Dedifferentiated amniotic fluid mesenchymal stem cell (primary cell): ENCODE results near the gene S100A5.
"Not testable (repeated sequence)": the region's sequence is repeated elsewhere in the genome, so short reads cannot be mapped to it uniquely, and the experiment has no call there.

Experiments used
- DNase-seq: peaks from one replicate; pipeline ENCODE4 v3.0.0-alpha.2; 2016; ENCODE audit errors: extremely low spot score

Gene S100A5, protein sequence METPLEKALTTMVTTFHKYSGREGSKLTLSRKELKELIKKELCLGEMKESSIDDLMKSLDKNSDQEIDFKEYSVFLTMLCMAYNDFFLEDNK

DNA sequence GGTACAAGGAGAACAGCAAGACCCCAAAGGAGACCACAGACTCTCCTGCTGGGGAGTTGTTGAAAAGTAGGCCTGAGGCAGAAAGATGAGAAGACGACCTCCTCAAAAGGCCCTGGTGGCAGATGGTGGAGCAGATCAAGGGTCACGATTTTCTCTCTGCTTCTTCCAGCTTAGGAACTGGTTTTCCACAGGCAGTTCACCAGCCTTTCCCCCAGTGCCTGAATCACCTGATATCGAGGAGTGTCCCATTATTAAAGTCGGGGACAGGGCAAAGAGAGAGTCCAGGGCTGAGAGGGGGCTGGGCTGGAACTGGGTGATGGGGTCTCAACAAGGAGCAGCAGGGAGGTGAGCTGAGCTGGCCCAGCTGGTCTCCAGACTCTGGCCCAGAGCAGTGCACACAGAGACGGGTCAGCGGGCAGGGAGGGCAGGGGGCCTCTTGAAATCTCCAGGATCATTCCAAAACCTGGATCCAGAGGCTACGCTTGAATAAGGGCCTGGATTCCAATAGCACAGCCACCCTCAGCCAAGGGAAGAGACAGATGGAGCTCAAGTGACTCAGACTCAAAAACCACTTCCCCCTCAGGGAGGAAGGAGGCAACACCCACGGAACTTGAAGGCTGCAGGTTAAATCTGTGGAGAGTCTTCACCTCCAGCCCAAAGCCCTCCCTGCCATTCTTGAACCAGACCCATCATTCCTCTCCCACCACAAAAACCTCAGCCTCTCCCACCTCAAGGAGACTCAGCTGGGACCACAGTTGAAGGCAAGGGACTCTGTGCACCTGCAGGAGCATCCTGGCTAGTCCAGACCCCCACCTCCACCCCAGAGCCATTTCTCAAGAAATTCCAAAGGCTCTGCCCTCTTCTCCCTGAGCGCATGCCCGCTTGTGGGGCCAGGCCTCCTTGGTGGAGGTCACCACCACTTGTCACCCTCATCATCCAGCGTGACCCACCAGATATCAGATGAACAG is at the start of gene S100A5:
S100A5 (minus strand) TSS at position 541 of the 968 bp plus-strand sequence. CDS start 743 bp downstream, outside the sequence.
- peak; percentile 54 for DNase-seq

DNA sequence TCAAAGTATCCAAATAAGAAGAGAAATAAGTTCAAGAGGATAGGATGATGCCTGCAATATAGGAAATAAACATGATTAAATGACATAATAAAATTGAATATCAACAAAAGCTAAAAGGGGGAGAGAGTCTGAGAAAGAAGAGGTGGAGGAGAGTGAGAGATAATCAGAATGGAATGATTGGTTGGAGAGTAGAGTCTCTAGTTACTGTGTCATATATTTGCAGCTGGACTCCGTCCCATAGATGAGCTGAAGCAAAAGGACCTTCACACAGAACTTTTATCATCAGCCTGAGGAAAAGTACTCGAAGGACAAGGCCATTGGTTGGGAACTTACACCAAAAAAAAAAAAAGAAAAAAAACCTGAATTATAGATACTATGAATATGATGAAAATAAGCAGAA is 47.7 kb upstream of the S100A5 start:
- DNase-seq, result no peak

DNA sequence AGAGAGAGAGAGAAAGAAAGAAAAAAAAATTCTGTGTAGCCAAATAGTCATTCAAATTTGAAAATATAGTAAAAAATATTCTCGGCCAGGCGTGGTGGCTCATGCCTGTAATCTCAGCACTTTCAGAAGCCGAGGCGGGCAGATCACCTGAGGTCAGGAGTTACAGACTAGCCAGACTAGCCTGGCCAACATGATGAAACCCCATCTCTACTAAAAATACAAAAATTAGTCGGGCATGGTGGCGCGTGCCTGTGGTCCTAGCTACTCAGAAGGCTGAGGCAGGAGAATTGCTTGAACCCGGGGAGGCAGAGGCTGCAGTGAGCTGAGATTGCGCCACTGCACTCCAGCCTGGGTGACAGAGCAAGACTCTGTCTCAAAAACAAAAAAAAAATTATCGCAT is 47.3 kb upstream of the S100A5 start:
- DNase-seq, result not testable (repeated sequence)

DNA sequence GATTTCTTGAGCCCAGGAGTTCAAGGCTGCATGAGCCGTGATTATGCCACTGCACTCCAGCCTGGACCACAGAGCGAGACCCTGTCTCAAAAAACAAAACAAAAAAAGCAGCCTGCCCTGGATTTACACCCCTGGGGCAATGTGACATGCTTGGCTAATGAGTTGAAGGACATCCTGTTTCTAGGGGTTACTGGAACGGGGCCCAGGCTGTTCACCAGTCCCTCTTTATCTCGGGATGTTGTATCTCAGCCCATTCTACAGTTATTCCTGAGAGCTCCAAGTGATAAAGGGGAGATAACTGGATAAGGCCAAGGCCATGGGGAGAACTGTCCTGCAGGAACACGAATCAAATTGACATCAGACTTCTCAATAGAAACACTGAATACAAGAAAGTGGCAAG is 46.6 kb upstream of the S100A5 start:
- DNase-seq, result no peak

DNA sequence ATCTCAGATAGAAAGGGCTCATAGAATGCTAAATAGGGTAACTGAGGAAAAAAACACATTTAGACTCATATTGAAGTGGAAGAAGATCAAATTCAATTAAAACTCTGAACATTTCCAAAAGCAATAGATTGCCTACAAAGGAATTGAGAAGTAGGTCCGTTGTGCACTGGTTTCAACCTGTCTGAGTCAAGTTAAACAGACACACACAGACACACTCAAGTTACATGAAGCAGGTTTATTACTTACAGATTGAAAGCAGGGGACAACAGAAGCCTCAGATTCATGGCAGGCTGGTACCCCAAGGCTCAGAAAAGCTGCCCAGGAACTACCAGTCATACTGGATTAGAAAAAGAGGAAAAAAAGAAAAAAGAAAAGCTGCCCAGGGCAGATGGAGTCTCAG is 45.6 kb upstream of the S100A5 start:
- DNase-seq, result no peak

DNA sequence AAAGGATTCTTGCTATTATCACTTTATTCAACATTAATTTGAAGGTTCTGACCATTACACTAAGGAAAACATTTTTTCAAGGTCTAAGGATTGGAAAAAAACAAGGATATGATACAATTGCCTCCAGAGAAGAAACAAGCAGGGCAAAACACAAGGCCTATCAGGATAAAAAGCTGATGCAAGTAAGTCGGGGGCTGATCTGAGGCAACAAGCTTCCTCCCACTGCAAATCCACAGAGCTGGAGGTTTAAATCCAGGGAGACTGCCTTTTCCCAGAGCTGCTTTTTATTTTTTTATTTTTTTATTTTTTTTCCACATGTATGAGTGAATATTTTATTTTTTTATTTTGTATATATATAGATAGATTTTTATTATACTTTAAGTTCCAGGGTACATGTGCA is 44.3 kb upstream of the S100A5 start:
- DNase-seq, result no peak

DNA sequence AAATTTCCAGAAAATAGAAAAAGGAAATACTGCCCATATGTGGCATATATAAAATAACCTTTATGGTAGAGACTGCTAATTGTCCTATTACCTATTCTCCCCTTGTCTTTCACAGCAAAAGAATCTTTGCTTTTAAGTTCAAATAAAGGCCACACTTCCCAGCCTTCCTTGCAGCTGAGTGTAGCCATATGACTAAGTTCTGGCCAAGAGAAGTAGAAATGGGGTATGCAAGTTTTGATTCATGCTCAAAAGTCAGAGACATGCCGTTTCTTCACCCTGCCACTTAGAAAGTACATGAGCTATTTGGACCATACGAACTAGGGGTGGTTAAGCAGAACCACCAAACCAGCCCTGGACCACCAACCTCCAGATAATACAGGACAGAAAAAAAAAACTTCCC is 43.2 kb upstream of the S100A5 start:
- no peak for DNase-seq

DNA sequence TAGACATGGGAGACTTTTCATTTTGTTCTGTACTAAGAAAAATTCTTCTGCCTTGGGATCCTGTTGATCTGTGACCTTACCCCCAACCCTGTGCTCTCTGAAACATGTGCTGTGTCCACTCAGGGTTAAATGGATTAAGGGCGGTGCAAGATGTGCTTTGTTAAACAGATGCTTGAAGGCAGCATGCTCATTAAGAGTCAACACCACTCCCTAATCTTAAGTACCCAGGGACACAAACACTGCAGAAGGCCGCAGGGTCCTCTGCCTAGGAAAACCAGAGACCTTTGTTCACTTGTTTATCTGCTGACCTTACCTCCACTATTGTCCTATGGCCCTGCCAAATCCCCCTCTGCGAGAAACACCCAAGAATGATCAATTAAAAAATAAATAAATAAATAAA is 42.8 kb upstream of the S100A5 start:
- not testable (repeated sequence) for DNase-seq

DNA sequence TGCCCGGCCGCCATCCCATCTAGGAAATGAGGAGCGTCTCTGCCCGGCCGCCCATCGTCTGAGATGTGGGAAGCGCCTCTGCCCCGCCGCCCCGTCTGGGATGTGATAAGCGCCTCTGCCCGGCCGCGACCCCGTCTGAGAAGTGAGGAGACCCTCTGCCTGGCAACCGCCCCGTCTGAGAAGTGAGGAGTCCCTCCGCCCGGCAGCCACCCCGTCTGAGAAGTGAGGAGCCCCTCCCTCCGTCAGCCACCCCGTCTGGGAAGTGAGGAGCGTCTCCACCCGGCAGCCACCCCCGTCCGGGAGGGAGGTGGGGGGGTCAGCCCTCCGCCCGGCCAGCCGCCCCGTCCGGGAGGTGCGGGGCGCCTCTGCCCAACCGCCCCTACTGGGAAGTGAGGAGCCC is 42.1 kb upstream of the S100A5 start:
- not testable (repeated sequence) for DNase-seq

DNA sequence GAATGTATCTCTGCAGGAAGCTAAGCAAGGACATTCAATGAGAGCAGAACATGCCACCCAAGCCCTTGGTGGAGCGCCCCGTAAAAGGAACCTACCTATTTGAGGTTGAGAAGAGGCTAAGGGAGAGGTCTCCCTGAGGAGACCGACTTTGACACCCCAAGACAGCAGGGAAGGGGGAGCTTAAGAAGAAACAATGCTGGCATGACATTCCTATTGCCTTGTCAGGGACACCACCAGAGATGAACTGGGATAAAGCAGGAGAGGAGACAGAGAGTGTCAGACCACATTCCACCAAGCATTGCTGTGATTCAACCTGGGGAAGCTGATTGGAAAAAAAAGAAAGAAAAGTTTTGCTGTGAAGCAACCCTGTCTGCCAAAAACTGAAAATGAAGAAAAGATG is 38.2 kb upstream of the S100A5 start:
- DNase-seq, result no peak

DNA sequence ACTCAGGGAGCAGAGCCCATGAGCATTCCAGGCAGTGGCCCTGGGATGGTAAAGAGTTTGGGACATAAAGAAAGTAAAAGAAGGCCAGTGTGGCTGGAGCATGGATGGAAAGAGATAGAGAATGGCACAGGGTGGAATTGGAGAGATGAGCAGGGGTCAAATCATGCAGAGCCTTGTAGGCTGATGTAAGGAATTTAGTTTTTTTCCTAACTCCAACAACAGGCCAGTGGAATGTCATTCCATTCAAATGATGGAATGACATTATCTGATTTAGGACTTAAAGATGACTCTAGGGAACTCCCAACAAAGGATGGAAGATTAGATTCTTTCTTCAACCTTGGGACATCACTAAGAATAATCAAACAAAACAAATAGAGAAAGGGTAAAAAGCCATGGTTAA is 37.8 kb upstream of the S100A5 start:
- no peak for DNase-seq

DNA sequence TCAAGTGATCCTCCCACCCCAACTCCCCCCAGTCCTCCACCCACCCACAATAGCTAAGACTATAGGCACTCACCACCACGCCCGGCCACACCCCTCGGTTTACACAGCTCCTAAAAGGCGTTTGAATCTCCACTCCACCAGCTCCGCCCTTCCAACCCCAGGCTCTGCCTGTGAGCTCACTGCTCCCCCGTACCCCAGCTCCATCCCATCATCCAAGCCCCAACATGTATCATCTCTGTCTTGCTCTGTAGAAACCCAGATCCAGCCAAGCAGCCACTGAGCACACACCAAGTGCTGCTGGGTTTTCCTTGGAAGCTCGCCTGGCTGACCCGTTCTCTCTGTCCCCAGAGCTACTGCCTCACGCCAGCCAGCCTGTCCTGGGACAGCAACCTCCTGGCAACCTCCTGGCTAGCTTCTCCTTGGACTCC is 36.9 kb upstream of the S100A5 start:
- no peak for DNase-seq

DNA sequence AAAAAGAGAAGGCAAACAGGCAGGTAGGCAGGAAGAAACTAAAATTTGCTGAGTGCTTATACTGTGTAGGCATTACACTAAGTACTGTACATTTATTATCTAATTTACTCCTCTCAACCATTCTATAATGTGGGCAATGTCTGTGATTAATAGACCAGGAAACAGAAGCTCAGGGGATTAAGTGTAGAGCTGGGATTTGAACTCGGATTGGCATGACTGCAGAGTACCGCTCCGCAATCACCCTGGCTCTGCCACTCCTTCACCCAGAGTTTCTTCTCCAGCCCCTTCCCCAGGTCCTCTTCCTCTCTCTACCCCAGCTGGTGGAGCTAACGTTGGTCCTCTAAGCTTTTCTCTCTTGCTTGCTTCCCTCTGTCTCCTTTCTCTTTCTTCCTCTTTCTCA is 36.4 kb upstream of the S100A5 start:
- DNase-seq, result no peak

DNA sequence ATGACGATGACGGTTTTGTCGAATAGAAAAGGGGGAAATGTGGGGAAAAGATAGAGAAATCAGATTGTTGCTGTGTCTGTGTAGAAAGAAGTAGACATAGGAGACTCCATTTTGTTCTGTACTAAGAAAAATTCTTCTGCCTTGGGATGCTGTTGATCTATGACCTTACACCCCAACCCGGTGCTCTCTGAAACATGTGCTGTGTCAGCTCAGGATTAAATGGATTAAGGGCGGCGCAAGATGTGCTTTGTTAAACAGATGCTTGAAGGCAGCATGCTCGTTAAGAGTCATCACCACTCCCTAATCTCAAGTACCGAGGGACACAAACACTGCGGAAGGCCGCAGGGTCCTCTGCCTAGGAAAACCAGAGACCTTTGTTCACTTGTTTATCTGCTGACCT is 34.8 kb upstream of the S100A5 start:
- DNase-seq, result not testable (repeated sequence)

DNA sequence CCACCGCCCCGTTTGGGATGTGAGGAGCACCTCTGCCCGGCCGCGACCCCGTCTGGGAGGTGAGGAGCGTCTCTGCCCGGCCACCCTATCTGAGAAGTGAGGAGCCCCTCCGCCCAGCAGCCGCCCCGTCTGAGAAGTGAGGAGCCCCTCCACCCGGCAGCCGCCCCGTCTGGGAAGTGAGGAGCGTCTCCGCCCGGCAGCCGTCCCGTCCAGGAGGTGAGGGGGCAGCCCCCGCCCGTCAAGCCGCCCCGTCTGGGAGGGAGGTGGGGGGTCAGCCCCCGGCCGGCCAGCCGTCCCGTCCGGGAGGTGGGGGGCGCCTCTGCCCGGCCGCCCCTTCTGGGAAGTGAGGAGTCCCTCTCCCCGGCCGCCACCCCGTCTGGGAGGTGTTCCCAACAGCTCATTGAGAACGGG is 34.4 kb upstream of the S100A5 start:
- DNase-seq, result not testable (repeated sequence)

DNA sequence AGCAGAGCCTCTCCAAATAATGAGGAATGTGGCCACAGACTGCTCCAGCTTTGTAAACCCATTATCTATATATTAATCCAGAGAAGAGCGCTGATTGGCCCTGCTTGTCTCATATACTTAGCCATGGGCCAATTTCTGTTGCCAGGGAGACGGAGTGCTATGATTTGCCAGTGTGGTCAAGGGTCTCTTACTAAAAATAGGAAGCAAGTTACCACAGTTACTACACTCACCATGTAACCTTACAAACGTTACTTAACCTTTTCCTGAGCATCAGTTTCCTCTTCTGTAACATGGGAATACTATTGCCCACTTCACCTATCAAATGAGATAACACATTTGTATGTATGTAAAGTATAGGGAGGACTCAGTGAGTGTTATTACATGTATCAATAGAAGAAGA is 32.6 kb upstream of the S100A5 start:
- DNase-seq, result no peak

DNA sequence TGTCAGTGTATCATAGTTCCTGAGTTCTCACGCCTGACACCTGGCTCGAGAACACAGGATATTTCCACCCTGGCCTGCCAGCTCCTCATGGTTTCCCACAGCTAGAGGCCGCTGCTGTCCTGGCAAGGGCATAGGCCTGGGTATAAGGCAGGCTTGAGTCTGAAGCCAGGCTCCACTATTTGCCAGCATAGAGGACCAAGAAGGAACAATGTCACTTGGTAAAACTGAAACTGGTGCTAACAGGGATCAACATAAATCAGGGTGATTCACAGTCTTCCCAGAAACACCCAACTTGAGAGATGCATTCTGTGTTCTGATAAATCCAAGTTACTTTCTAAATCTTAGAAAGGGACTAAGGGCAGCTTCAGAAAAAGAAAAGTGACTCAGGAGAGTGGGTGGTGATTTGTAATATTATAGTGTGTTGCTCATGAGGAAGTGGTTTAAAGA is 31.9 kb upstream of the S100A5 start:
- peak; percentile 87 for DNase-seq

DNA sequence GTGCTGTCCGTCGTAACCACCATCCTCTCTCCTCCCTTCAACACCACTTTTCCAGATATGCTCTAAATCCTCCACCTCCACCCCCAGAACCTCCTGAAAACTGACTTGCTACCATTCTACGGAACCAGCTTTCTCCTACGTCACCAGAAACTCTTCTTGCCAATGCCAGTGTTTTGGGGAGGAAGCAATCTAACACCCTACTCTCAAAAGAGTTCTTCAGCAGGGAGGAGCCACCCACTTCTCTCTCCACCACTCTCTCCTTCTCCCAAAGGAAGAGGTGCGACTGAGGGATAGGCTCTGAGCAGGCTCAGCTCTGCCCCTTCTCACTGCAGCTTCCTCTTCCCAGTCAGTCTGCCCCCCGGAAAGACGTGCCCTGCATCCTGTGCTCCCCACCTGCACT is 31.0 kb upstream of the S100A5 start:
- DNase-seq, result peak; percentile 12

DNA sequence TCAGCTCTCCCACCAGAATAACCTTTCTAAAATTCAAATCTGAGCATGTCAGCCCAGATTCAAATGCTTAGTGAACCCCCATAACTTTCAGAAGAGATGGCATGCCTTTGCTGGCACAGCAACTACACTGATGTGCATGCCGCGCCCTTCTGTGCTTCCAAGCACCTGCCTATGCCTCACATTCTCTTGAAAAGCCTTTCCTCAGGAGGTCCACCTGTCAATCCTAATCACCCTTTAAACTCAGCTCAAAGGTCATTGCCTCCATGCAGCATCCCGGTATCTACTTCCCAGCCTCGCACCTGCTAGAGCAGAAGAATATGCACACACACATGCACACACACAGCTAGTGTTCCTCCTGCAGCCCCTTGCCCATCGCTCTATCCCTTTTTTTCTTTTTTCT is 30.1 kb upstream of the S100A5 start:
- DNase-seq, result peak; percentile 10

DNA sequence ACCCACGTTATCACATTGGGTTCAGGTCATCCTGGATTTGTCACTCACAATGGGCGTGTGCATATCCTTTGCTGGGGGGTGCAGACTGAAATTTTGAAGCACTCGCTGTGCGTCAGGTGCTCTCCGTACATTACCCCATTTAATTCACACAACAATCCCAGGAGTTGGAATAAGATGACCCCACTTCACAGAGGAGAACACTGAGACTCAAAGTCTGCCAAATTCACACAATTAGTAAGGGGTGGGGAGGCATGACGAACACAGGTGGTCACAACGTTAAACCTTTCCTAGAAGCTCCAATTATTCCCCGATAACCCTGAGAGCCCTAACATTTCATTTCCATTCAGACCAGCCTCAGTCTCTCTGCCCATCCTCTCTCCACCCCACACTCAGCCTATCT is 28.7 kb upstream of the S100A5 start:
- peak; percentile 4 for DNase-seq

DNA sequence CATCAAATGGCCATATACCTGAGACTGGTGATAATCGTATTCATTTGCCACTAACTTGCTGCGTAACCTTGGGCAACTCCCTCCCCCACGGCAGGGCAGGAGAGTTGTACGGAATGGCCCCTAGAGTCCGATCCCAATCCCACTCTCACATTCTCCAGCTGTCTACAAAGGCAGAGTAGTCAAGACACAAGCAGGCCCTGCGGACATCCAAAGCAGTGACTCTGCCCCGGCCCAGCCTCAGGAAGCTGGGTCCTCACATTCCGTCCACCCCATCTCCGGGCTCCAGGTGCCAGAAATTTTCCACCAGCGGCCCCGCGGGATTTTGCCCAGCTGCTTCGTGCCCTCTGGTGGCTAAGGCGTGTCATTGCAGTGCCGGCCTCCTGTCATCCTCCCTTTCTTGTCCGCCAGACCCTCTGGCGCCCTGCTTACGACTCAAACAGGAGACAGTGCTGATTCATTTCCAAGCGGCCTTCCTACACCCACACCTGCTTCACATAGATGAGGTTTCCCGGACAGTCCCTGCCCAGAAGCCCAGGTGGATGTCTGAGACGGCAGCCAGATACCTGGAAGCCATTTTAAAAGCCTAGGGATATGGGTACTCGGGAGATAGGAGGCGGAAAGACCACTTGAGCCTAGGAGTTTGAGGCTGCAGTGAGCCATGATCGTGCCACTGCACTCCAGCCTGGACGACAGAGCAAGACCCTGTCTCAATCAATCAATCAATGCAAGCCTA is 27.8 kb upstream of the S100A5 start:
- DNase-seq, result peak; percentile 84

DNA sequence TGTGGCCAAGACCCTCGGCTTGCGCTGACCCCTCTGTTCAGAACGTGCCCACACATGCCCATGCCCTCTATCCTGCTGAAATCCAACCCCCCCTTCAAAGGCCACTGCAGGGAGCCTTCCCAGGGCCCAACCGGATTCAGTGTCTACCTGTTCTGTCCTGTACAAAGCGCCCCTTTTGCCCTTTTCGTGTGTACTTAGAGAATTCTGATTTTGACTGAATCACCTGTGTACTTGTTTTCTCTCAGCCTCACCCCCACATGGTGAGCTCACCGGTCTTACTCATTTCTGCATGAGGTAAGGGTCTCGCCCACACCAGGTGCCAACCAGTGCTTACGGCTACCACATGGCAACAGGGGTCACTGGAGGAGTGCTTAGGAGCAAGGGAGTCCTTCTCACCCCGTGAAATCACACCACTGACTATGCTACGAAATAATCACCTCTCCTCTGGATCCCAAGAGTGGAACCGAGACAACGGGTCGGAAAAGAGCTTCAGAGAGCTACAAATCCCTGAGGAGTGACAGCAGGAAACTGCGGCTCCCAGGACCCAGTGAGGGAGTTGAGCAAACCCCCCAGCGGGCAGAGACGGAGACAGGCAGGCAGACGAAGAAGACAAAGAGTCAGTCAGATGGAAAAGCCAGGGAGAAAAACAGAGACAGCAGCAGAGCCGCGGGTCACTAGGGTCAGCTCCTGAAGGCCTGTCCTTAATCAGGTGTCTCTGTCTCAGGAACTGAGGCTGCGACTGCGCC is 27.1 kb upstream of the S100A5 start:
- peak; percentile 13 for DNase-seq
